GM23248 (cell line): ENCODE measurements around the gene NKAIN1. TPM values are rescaled to one million over a fixed set of nuclear protein-coding genes. Genes with fewer than 3 reads are reported as not detected.
"Not testable (repeated sequence)": the region's sequence is repeated elsewhere in the genome, so short reads cannot be mapped to it uniquely, and the experiment has no call there.

ENCODE experiments used
- DNase-seq: peaks from one replicate; pipeline ENCODE4 v3.0.0-alpha.2; 2015
- H2AFZ ChIP-seq: fragments of 200-600 bp; sonication (generic); 2 replicates; pipeline ENCODE4 v1.6.1; 2016; ENCODE audit warnings: antibody characterized with exemption
- H3F3A ChIP-seq: fragments of 200-600 bp; sonication (generic); 2 replicates; pipeline ENCODE4 v1.6.1; 2016; ENCODE audit warnings: mild to moderate bottlenecking, antibody characterized with exemption, mixed run types; ENCODE audit not compliant: insufficient read depth
- H3K27ac ChIP-seq: fragments of 200-600 bp; sonication (generic); 2 replicates; pipeline ENCODE4 v1.5.1; 2016; ENCODE audit warnings: mild to moderate bottlenecking
- H3K27me3 ChIP-seq: fragments of 200-600 bp; sonication (generic); replicated peaks from 2 replicates; pipeline ENCODE4 v1.6.1; 2016; ENCODE audit warnings: mild to moderate bottlenecking; ENCODE audit not compliant: insufficient read depth
- H3K36me3 ChIP-seq: fragments of 200-600 bp; sonication (generic); 2 replicates; pipeline ENCODE4 v1.6.1; 2016; ENCODE audit warnings: low read depth, mild to moderate bottlenecking
- H3K4me1 ChIP-seq: fragments of 200-600 bp; sonication (generic); 2 replicates; pipeline ENCODE4 v1.6.1; 2016; ENCODE audit warnings: mild to moderate bottlenecking; ENCODE audit not compliant: insufficient read depth
- H3K4me2 ChIP-seq: fragments of 200-600 bp; sonication (generic); one replicate; pipeline ENCODE4 v1.6.1; 2016; ENCODE audit warnings: mild to moderate bottlenecking; ENCODE audit not compliant: unreplicated experiment
- H3K4me3 ChIP-seq: fragments of 200-600 bp; sonication (generic); 2 replicates; pipeline ENCODE4 v1.5.1; 2016; ENCODE audit warnings: mild to moderate bottlenecking
- H3K79me2 ChIP-seq: fragments of 200-600 bp; sonication (generic); 2 replicates; pipeline ENCODE4 v1.6.1; 2016; ENCODE audit warnings: mild to moderate bottlenecking; ENCODE audit not compliant: insufficient read depth
- H3K9ac ChIP-seq: fragments of 200-600 bp; sonication (generic); 2 replicates; pipeline ENCODE4 v1.6.1; 2016; ENCODE audit warnings: mild to moderate bottlenecking
- H3K9me2 ChIP-seq: fragments of 200-600 bp; sonication (generic); 2 replicates; pipeline ENCODE4 v1.6.1; 2016; ENCODE audit warnings: mixed run types, mild to moderate bottlenecking, moderate library complexity; ENCODE audit not compliant: insufficient read depth
- H3K9me3 ChIP-seq: fragments of 200-600 bp; sonication (generic); one replicate; pipeline ENCODE4 v1.6.1; 2017; ENCODE audit warnings: low read depth
- H4K20me1 ChIP-seq: fragments of 200-600 bp; sonication (generic); 2 replicates; pipeline ENCODE4 v1.6.0; 2016; ENCODE audit not compliant: insufficient read depth
- EZH2 ChIP-seq: fragments of 200-600 bp; sonication (generic); IDR thresholded peaks from 2 replicates; pipeline ENCODE4 v1.6.1; 2018; ENCODE audit warnings: antibody characterized with exemption, mild to moderate bottlenecking; ENCODE audit not compliant: insufficient read depth, poor library complexity, severe bottlenecking
- EZH2phosphoT487 ChIP-seq: fragments of 200-600 bp; sonication (generic); IDR thresholded peaks from 2 replicates; pipeline ENCODE4 v1.6.1; 2018; ENCODE audit warnings: antibody characterized with exemption, moderate library complexity, mild to moderate bottlenecking, low read depth; ENCODE audit not compliant: insufficient read depth
- WGBS, 2 experiments: methylation state at CpG; one replicate each; pipeline ENCODE4 v1.1.6; 2015 to 2017; ENCODE audit warnings: low lambda C conversion rate in 2 of 2, low coverage in 1 of 2; ENCODE audit errors: missing lambda C conversion rate in 2 of 2; 5-methylcytosine and 5-hydroxymethylcytosine counted together
- in situ Hi-C: fragments of 300-500 bp; cut with MboI; formaldehyde crosslinking; loops from 2 replicates; pipeline ENCODE4 v1.15.0; 2020
- polyA plus RNA-seq: library from polyadenylated mRNA; unstranded; fragments of >200 nt; fragmentation: Nextera tagmentation; extraction: Ambion mirVana; gene quantifications from 2 replicates; pipeline ENCODE4 v1.2.1, GENCODE V29; 2016
- total RNA-seq: library from RNA; depleted of rRNA; stranded (reverse); fragments of >200 nt; shearing (Covaris generic); gene quantifications from 2 replicates; pipeline ENCODE4 v1.2.3, GENCODE V29; 2014; rRNA removed

NKAIN1 gene
- total RNA-seq (0.11 TPM in 1 of 2 replicates, not detected in the other), polyA plus RNA-seq (not detected in 2 replicates)

DNA sequence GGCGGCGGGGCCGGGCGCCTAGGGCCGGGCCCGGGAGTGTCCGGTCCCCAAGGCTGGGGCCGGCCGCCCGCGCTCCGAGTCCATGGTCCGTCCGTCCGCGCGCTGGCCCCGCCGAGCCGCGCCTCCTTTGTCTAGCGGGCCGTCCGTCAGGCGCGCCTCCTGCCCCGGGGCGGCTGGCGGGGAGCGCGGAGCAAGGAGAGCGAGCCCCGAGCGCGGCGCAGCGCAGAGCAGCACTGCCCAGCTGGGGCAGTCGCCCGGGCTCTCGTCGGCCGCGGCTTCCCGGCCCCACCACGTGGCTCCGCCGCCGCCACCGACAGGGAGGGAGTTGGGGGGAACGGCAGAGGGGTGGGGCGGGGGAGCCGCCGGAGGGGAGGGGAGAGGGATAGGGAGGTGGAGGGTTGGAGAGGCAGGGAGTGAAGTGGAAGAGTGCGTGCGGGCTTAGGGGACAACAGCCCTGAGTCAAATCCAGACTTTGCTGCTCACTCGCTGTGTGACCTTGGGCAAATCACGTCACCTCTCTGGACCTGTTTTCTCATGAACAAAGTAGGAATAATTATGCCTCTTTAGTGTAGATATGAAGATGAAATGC is at the start of gene NKAIN1:
TSS of gene NKAIN1 (minus strand) at position 235 of the 589 bp plus-strand sequence. CDS start 340 bp downstream, outside the sequence.
- Histone ChIP-seq H2AFZ (peak within 1 kb of the TSS; percentile 33; the same call in 1 of the 2 replicates), H3K9me2 (no peaks in the 10 kb centered on the region), H3F3A (peaks cover 10% of the 10 kb centered on the region; the same call in 1 of the 2 replicates), H3K4me1 (peaks cover 6% of the 10 kb centered on the region; the same call in 1 of the 2 replicates), H3K4me3 (peak within 1 kb of the TSS; percentile 54), H4K20me1 (no peaks in the 10 kb centered on the region), H3K4me2 (peak within 1 kb of the TSS; percentile 43), H3K36me3 (no peaks in the 10 kb centered on the region), H3K79me2 (no peaks in the 10 kb centered on the region), H3K27ac (no peak within 1 kb of the TSS), H3K9ac (no peak within 1 kb of the TSS), H3K27me3 (peaks cover 52% of the 10 kb centered on the region), H3K9me3 (no peaks in the 10 kb centered on the region)
- DNase-seq = peak; percentile 66
- in situ Hi-C loops = no loop called here
- WGBS, 2 experiments = 2 to 7% methylated on average over 36 to 52 of the region's 57 CpGs
- TF ChIP-seq EZH2 (peak; percentile 51), EZH2phosphoT487 (no peak)

DNA sequence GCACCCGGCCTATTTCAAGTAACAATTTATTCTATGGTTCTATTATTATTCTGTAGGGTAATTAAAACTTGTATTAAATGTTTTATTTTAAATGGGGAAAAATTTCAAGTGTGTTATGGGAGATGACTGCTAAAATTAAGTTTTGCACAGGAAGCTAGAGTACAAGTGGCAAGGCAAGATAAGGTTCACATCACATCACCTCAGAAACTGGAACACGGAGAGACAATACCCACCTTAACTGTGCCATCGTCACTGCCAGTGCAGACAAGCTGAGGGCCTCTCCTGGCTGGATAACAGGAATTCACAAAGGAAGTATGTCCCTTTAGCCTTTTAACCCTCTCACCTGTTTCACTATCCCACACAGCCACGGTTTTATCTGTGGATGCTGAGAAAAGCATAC is 49.3 kb upstream of the NKAIN1 start:
- no peaks in the 10 kb centered on the region for H3K4me1 ChIP-seq
- H3K36me3 ChIP-seq = peaks cover 40% of the 10 kb centered on the region
- in situ Hi-C loops = no loop called here
- 97% methylated on average over 4 of the region's 4 CpGs for WGBS, 2 experiments
- H3F3A ChIP-seq = no peaks in the 10 kb centered on the region
- H2AFZ ChIP-seq = no peak overlapping the region
- TF ChIP-seq EZH2 (no peak), EZH2phosphoT487 (no peak)
- H3K27ac ChIP-seq = no peak overlapping the region
- no peaks in the 10 kb centered on the region for H3K27me3 ChIP-seq
- H3K79me2 ChIP-seq = peaks cover 17% of the 10 kb centered on the region
- H3K9me2 ChIP-seq = no peaks in the 10 kb centered on the region
- no peak for DNase-seq
- H3K9me3 ChIP-seq = no peaks in the 10 kb centered on the region
- peaks cover 3% of the 10 kb centered on the region; the same call in 1 of the 2 replicates for H4K20me1 ChIP-seq
- no peak overlapping the region for H3K9ac ChIP-seq
- H3K4me3 ChIP-seq = no peak overlapping the region
- H3K4me2 ChIP-seq = no peak overlapping the region

DNA sequence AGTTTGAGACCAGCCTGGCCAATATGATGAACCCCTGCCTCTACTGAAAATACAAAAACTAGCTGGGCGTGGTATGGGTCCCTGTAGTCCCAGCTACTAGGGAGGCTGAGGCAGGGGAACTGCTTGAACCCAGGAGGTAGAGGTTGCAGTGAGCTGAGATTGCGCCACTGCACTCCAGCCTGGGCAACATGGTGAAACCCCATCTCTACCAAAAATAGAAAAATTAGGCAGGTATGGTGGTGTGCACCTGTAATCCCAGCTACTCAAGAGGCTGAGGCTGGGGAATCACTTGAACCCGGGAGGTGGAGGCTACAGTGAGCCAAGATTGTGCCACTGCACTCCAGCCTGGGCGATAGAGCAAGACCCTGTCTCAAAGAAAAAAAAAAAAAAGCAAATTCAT is 48.1 kb upstream of the NKAIN1 start:
- H3F3A ChIP-seq, H3K9ac ChIP-seq, H2AFZ ChIP-seq, H3K27ac ChIP-seq, DNase-seq, H3K4me3 ChIP-seq, H4K20me1 ChIP-seq, in situ Hi-C loops, H3K27me3 ChIP-seq, H3K4me1 ChIP-seq, H3K79me2 ChIP-seq, H3K4me2 ChIP-seq, H3K9me2 ChIP-seq, H3K9me3 ChIP-seq: not testable (repeated sequence)
- WGBS, 2 experiments = 94 to 98% methylated on average over 4 of the region's 4 CpGs
- H3K36me3 ChIP-seq = peaks cover 35% of the 10 kb centered on the region

DNA sequence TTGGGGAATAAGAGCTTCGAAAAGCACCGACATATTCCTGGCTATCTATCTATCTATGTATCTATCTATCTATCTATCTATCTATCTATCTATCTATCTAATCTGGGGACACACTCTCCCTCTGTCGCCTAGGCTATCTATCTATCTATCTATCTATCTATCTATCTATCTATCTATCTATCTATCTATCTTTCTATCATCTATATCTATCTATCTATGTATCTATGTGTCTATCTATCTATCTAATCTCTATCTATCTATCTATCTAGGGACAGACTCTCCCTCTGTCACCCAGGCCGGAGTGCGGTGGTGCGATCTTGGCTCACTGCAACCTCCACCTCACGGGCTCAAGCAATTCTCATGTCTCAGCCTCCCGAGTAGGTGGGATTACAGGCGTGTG is 42.7 kb upstream of the NKAIN1 start:
- H3K9me3 ChIP-seq, H2AFZ ChIP-seq, H4K20me1 ChIP-seq, H3F3A ChIP-seq, H3K4me1 ChIP-seq, H3K4me2 ChIP-seq, H3K4me3 ChIP-seq, H3K27me3 ChIP-seq, H3K79me2 ChIP-seq, in situ Hi-C loops, H3K9ac ChIP-seq, H3K9me2 ChIP-seq, H3K27ac ChIP-seq, DNase-seq: not testable (repeated sequence)
- peaks cover 34% of the 10 kb centered on the region for H3K36me3 ChIP-seq
- WGBS, 2 experiments = 98 to 99% methylated on average over 9 of the region's 9 CpGs

DNA sequence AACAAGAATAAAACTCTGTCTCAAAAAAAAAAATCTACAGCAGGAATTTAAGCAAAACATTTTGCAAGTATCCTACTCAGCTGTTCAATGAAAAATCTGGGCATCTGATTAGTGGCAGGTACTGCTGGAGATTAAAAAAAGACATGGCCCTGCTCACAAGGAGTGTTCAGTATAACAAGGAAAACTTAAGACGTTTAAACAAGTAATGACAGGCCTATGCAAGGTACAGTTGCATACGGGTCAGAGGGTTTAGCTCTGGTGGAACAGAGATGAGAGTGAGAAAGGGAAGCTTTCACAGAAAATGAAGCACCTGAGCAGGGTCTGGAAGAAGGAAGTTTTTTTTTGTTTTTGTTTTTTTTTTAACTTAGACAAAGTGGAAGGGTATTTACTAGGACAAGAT is 33.9 kb upstream of the NKAIN1 start:
- Histone ChIP-seq H3K4me1 (no peaks in the 10 kb centered on the region), H3K9me2 (no peaks in the 10 kb centered on the region), H3K9me3 (no peaks in the 10 kb centered on the region), H3K27me3 (no peaks in the 10 kb centered on the region), H3K79me2 (peaks cover 11% of the 10 kb centered on the region; the same call in 1 of the 2 replicates), H4K20me1 (no peaks in the 10 kb centered on the region), H3K27ac (no peak overlapping the region), H3K36me3 (peaks cover 48% of the 10 kb centered on the region), H3K4me3 (no peak overlapping the region), H2AFZ (no peak overlapping the region), H3F3A (no peaks in the 10 kb centered on the region), H3K4me2 (no peak overlapping the region), H3K9ac (no peak overlapping the region)
- no peak for DNase-seq
- 75 to 78% methylated on average over 2 of the region's 2 CpGs for WGBS, 2 experiments
- TF ChIP-seq EZH2phosphoT487 (no peak), EZH2 (no peak)
- in situ Hi-C loops = no loop called here
